HG03460 (cell line): Measurements from ENCODE around the gene HSD11B2.

Experiments used
- ATAC-seq: cut with Tn5 transposase; IDR thresholded peaks from one replicate; pipeline ENCODE4 v1.9.1; 2021; ENCODE audit not compliant: unreplicated experiment

Gene HSD11B2

GRCh38 chr16:67448580-67448979, 17.7 kb downstream of the HSD11B2 start:
- no peak for ATAC-seq

- no peak for ATAC-seq
These were observed 18.4 kb downstream of the HSD11B2 start for GRCh38 chr16:67449336-67449735.

DNA sequence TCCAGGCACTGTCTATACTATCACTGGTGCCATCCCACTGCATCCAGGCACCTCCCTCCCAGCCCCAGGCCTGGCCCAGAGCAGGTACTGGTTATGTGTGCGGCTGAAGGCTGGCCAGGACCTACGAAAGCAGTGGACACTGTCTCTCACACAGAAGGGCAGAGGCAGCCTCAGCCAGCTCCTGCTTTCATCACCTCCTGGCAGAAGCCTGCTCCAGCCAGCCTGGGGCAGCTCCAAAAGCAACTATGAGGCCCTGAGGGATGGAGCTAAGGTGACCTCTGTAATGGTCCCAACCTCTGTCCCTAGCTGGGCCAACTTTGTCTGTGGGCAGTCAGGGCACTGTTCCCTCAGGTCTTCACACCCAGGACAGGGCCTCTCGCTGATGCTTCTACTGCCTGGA, 18.8 kb downstream of the HSD11B2 start:
- ATAC-seq, result no peak

DNA sequence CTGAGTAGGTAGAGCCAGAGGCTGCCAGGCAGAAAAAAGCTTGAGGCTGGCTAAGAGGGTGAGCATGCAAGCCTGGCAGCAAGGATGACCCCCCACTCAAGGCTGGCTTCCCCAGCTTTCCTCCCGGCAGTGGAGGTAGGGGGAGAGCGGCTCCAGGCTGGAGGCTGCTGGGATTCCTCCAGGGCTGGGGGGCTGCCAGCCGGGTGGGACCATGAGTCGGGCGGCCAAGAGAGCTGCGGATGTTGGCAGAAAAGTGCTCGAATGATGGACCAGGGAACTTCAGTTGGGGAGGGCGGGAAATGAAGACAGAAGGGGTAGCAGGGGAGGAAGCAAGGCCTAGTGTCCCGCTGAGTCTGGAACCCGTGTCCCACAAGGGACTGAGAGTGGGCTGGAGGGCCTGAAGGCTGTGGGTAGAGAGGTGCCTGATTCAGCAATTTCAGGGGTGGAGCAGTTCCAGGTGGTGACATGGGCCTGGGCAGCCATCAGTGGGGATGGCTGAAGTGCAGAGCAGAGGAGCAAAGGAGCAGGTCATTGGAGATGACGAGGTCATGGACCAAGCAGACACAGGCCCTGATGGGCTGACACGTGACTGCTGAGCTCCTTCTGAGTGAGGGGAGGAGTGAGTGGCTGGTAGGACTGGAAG, 20.3 kb downstream of the HSD11B2 start:
- no peak for ATAC-seq

DNA sequence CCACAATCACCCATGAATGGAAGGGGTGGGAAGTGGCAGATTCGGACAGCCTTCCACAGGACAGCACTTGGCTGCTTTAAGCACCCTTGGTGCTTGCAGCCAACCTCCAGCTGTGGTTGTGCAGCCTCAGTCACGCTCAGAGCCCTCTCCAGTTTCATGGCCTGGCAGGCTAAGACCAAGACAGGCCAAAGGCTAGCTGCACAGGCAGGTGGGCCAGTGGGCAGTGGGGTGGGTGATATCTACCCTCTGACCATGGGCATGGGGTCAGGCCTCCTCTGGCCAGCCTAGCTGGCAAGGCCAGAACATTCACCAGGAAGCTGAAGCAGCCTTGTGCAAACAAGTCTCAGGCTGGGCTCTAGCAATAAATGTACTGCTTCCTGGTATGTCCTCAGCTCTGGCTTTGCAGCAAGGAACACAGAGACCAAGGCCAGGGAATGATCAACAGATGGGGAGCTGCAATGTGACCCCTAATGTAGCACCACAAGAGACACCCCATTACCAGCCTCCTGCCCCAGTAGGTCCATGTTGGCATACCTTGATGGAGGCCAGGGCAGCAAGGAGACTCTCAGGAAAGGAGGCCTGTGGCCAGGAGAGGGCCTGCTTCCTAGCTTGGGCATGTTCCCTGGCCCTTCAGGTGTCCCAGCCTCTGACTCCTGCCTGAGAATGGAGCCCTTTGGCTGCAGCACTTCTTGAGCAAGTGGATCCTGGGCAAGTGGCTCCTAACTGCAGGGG, 20.9 kb downstream of the HSD11B2 start:
- ATAC-seq, result no peak

DNA sequence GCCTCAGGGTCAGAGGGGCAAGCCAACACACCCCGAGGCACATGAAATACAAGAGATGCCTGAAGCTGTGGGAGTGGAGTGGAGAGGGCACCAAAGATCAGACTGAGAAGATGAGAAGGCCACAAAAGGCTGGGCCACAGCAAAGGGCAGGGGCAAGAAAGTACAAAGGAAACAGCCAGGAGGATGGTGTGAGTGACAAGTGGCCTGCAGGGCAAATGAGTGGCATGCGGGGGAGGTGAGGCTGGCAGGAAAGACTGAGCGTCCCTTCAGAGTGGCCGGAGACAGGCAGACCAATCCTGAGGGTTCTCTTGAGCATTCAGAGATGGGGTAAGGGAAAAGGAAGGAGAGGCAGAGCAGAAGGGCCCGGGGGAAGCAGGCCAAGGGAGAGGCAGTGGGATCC, 23.2 kb downstream of the HSD11B2 start:
- ATAC-seq, result no peak

DNA sequence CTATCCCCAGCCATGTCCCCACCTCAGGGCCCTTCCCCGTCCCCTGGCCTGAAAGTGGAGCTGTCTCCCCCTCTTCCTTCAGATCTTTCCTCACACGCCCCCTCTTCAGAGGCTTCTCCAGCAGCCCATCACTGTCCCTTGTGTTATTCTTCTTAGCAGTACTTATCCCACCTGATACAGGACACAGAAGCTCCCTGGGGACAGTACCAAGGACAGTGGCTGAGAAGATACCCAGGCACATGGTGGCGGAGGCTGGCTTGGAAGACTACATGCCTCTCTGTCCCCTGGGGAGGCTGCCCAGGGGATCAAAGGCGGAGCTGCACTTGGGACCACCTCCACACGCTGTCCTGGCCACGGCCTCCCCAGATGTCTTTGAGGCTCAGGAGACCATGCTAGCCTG, 23.9 kb downstream of the HSD11B2 start:
- no peak for ATAC-seq

DNA sequence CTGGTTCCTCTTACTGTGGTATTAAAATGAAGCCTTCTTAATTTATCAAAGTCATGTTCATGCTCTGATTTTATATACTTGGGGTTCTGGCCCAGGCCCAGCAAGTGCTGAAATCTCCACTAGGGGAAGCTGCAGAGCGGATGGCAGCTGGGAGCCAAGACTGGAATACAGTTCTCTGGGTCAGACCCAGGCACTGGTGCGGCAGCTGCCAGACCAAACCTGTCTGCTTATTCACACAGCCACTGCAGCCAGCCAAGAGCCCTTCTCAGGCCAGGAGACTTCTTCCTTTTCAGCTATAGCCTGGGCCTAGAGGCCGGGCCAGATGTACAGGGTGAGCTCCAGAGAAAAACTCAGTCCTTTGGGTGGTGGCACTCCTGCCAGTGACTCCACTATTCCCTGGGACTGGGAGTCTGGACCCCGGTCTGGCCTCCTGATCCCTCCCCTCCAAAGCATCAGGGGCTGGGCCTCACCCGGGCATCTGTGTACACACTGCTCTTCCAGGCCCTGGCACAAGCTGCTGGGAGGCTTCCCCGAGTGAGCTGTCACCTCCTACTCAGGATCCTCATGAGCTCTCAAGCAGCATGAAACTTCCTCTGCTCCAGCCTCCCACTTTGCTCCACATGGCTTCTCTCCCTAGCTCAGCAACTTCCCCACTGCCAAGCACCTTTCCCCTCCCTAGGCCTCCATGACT, 25.6 kb downstream of the HSD11B2 start:
- no peak for ATAC-seq

DNA sequence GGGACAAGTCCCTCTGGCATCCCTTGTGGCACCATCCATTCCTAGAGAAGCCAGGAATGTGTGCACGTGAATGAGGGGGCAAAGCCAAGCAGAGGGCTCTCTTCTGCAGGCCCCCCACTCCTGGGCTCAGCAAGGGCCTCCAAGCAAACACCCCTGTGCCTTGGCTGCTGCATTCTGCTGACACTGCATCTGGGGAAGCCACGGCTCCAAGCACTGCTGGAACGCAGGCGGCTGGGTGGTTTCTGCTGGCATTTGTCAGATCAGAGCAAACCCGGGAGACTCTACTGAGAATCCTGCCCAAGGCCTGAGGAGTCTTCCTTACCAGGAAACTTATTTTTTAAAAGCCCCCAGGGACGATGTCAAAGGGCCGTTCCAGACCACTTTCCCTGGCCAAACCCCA, 26.7 kb downstream of the HSD11B2 start:
- ATAC-seq, result no peak

DNA sequence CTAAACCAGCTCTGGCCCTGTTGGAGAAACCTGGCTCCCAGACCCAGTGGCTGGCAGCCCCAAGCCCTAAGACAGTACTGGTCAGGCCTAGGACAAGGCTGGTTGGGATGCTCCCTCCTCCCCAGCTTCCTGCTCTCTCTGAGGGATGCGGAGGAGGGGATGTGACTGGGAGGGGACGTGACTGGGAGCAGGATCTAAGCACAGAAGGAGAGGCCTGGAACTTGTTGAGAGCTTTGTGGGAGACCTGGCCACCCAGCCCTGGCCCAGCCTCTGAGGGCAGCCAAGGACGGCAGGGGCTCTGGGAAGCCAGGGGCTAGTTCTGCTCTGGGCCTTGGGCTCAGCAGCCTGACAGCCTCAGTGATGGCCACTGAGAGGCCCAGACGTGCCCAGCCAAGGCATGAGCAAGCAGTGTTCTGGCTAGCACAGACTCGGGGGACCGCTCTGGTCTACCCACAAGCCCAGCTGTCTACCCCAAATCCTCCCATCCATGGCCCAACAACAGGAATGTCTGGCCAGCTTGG, 27.3 kb downstream of the HSD11B2 start:
- ATAC-seq, result no peak

DNA sequence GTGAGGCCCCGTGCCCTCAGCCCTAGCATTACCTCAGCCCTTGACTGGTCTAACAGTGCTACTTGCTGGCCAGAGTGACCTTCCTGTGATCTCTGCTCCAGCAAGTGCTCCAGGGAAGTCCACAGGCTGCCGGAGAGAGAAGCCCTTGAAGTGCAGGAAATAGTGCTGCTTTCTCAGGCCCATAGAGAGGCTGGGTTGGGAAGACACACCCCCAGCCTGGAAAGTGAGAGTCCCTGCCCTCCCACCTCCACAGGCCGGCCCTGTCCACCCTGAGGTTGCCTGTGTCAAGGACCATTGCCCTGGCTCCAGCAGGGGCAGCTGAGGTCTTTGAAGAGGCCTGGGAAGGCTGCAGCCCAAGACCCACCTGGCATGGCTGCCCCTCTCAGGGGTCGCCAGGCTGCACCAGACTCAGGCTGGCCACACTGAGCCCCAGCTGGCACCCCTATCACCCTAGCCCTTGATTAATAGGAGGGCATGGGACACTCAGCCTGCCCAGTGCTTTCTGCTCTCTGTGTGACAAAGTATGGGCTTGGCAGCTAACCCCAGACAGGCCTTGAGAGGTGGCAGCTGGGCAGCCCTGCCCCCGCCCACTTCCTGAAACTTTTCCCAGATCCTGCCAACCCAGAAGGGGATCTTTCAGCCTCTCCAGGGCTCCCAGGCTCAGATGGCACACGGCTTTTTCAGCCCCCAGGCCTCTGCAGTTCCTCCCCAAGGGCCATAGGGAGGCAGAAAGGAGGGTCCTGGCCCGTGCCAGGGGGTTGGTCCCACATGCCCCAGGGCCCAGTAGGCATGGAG, 28.3 kb downstream of the HSD11B2 start:
- no peak for ATAC-seq

DNA sequence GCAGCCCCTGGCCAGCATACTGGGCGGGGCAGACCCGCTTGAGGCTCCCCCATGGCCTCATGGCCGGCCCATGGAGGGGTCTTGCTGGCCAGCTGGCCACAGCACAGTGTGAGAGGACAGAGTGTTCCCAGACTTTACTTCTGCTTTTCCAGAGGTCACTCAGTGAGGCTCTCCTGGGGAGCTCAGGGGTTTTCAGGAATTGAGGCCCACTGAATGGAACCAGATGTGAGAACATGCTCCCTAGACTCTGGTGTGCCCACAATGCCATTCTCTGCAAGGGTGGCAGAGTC, 28.9 kb downstream of the HSD11B2 start:
- ATAC-seq, result no peak

- ATAC-seq, result no peak
These were observed 29.2 kb downstream of the HSD11B2 start for GRCh38 chr16:67460168-67460567.

GRCh38 chr16:67460961-67461360, 30.0 kb downstream of the HSD11B2 start:
- ATAC-seq, result no peak

DNA sequence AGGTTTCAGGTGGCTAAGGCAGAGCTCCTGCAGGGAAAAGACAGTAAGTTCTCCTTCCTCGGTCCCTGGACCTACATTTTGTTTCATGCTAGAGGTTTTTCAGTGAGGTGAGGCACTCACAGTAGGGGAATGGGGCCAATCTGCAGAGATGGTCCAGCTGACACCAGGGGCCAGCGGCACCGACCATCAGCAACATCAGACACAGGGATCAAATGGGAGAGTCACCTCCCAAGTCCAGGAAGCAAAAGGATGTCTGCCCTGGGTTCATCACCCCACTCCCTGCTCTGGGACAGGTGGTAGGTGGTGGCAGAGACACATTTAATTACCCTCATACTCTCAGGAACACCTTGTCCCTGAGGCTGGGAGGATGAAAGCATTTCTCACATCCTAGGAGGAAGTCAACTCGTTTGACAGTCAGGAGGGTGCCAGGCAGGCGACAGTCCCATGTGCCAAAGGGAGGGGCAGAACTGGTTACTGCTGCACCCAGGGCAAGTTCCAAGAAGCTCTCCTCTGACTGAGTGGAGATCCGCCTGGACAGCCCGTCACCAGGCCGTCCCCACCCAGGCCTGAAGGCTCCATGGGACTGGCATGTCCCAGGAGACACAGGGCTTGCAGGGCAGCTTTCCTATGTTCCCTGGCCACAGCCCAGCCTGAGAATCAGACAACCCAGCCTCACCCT, 30.8 kb downstream of the HSD11B2 start:
- ATAC-seq, result no peak

DNA sequence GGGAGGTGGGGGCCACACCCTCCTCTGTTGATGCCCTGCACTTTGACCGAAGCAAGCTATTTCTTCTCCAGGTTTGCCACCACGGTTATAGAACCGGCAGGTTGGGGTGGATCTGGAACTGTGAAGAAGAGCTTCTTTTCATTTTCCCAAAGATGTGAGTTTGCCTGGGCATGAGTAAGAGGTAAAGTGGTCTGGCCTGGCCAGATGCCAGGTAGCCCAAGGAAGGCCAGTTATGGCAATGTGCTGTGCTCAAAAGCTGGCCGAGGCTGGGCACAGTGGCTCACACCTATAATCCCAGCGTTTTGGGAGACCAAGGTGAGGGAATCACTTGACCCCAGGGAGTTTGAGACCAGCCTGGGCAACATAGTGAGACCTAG, 31.3 kb downstream of the HSD11B2 start:
- ATAC-seq, result no peak

DNA sequence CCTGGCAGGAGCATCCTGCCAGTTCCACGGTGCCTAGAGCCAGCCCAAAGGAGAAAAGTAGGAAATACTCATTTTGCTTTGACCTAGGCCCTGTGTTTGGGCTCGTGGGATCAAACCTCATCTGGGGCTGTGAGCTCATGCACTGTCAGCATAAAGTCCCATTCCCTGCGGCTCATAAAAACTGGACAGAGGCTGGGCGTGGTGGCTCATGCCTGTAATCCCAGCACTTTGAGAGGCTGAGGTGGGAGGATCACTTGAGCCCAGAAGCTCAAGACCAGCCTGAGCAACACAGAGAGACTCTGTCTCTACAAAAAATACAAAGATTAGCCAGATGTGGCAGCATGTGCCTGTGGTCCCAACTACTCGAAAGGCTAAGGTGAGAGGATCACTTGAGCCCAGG, 32.1 kb downstream of the HSD11B2 start:
- ATAC-seq, result no peak

GRCh38 chr16:67463691-67464090, 32.8 kb downstream of the HSD11B2 start:
- ATAC-seq, result no peak

DNA sequence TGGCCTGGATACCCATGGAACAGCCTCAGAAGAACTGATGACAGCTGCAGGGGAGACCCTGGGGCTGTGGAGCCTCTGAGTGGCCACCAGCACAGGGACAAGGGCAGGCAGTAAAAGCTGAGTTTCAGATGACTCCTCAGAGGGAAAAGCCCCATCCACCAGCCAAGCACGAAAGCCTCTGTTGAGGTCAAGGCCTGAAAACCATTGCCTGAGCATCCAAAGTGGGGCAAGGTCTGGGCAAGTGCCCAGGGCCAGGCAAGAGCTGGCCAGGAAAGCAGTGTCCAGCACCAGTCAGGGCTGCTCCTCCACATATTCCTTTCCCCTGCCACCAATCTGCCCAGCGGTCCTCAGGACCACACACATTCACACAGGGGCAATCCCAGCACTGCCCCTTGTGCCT, 33.6 kb downstream of the HSD11B2 start:
- ATAC-seq, result no peak

- no peak for ATAC-seq
These were observed 35.7 kb downstream of the HSD11B2 start for GRCh38 chr16:67466581-67466980.

GRCh38 chr16:67468731-67469130, 37.8 kb downstream of the HSD11B2 start:
- no peak for ATAC-seq
